Measurements from ENCODE around the gene ARHGEF2.
A peak's percentile ranks its signal among the peaks of the same experiment; 100 is the strongest.

ARHGEF2 gene

GRCh38 chr1:155967341-155968050, 10.9 kb downstream of the ARHGEF2 start:
- Histone ChIP-seq H3K9ac (ENCODE audit: low read length) (no peak overlapping the region), H2BK12ac (ENCODE audit: low read length) (no peak overlapping the region), H3K18ac (ENCODE audit: low read length) (peak overlapping the region; percentile 41), H3K14ac (ENCODE audit: low read length) (no peak overlapping the region), H2BK120ac (ENCODE audit: insufficient read depth, low read length, poor library complexity) (no peak overlapping the region), H3K4me1 (ENCODE audit: control insufficient read depth in 1 of 2, insufficient read depth in 2 of 2, low read length in 2 of 2) (peaks cover 0 to 4% of the 10 kb centered on the region in 2 experiments), H3K4me3 (ENCODE audit: low read depth, low read length) (no peak overlapping the region), H3K79me1 (ENCODE audit: low read length) (no peaks in the 10 kb centered on the region), H3K36me3 (ENCODE audit: control insufficient read depth in 1 of 2, insufficient read depth in 2 of 2, low read length in 2 of 2) (peaks cover 58 to 60% of the 10 kb centered on the region in 2 experiments), H4K8ac (ENCODE audit: low read depth, low read length) (no peak overlapping the region), H3K79me2 (ENCODE audit: control insufficient read depth, insufficient read depth, low read length, poor library complexity) (peaks cover 4% of the 10 kb centered on the region), H3K27ac (ENCODE audit: low read depth, low read length) (no peak overlapping the region), H3K4me2 (ENCODE audit: low read length) (no peak overlapping the region), H2BK5ac (ENCODE audit: low read depth, low read length, poor library complexity) (no peak overlapping the region), H3K23ac (ENCODE audit: low read length) (no peak overlapping the region), H3K9me3 (ENCODE audit: insufficient read depth, low read depth, low read length) (no peaks in the 10 kb centered on the region), H4K12ac (ENCODE audit: low read depth, low read length) (no peak overlapping the region), H2AFZ (ENCODE audit: insufficient read depth, low read length, poor library complexity) (no peak overlapping the region), H2AK5ac (ENCODE audit: low read length) (no peak overlapping the region), H4K91ac (ENCODE audit: low read depth, low read length) (peak overlapping the region; percentile 25), H3K27me3 (ENCODE audit: insufficient read depth, low read length) (no peaks in the 10 kb centered on the region), H3K4ac (ENCODE audit: low read depth, low read length) (no peak overlapping the region)
- DNase-seq: no peak
- no CpG with 5 or more reads among the region's 13 CpGs for WGBS (ENCODE audit: extremely low coverage, insufficient coverage, insufficient read length)

GRCh38 chr1:155966750-155967149, 11.6 kb downstream of the ARHGEF2 start:
- H4K12ac ChIP-seq (ENCODE audit: low read depth, low read length): no peak overlapping the region
- no peak overlapping the region for H3K18ac ChIP-seq (ENCODE audit: low read length)
- no peak overlapping the region for H3K23ac ChIP-seq (ENCODE audit: low read length)
- peaks cover 4% of the 10 kb centered on the region for H3K79me2 ChIP-seq (ENCODE audit: control insufficient read depth, insufficient read depth, low read length, poor library complexity)
- no peak overlapping the region for H2BK12ac ChIP-seq (ENCODE audit: low read length)
- H3K4me3 ChIP-seq (ENCODE audit: low read depth, low read length): no peak overlapping the region
- H2BK120ac ChIP-seq (ENCODE audit: insufficient read depth, low read length, poor library complexity): no peak overlapping the region
- H3K4ac ChIP-seq (ENCODE audit: low read depth, low read length): no peak overlapping the region
- no peak overlapping the region for H3K9ac ChIP-seq (ENCODE audit: low read length)
- H3K27me3 ChIP-seq (ENCODE audit: insufficient read depth, low read length): no peaks in the 10 kb centered on the region
- H3K79me1 ChIP-seq (ENCODE audit: low read length): no peaks in the 10 kb centered on the region
- H4K91ac ChIP-seq (ENCODE audit: low read depth, low read length): no peak overlapping the region
- H3K4me1 ChIP-seq (ENCODE audit: control insufficient read depth in 1 of 2, insufficient read depth in 2 of 2, low read length in 2 of 2): peaks cover 0 to 4% of the 10 kb centered on the region in 2 experiments
- H2AK5ac ChIP-seq (ENCODE audit: low read length): no peak overlapping the region
- DNase-seq: no peak
- H4K8ac ChIP-seq (ENCODE audit: low read depth, low read length): no peak overlapping the region
- no peak overlapping the region for H3K4me2 ChIP-seq (ENCODE audit: low read length)
- H2AFZ ChIP-seq (ENCODE audit: insufficient read depth, low read length, poor library complexity): no peak overlapping the region
- H3K14ac ChIP-seq (ENCODE audit: low read length): no peak overlapping the region
- peaks cover 65 to 67% of the 10 kb centered on the region in 2 experiments for H3K36me3 ChIP-seq (ENCODE audit: control insufficient read depth in 1 of 2, insufficient read depth in 2 of 2, low read length in 2 of 2)
- H2BK5ac ChIP-seq (ENCODE audit: low read depth, low read length, poor library complexity): no peak overlapping the region
- no CpG with 5 or more reads among the region's 7 CpGs for WGBS (ENCODE audit: extremely low coverage, insufficient coverage, insufficient read length)
- H3K27ac ChIP-seq (ENCODE audit: low read depth, low read length): no peak overlapping the region
- no peaks in the 10 kb centered on the region for H3K9me3 ChIP-seq (ENCODE audit: insufficient read depth, low read depth, low read length)

- no peak for DNase-seq
- peaks cover 0 to 4% of the 10 kb centered on the region in 2 experiments for H3K4me1 ChIP-seq (ENCODE audit: control insufficient read depth in 1 of 2, insufficient read depth in 2 of 2, low read length in 2 of 2)
- no CpG with 5 or more reads among the region's 9 CpGs for WGBS (ENCODE audit: extremely low coverage, insufficient coverage, insufficient read length)
- H3K4me2 ChIP-seq (ENCODE audit: low read length): no peak overlapping the region
- H3K18ac ChIP-seq (ENCODE audit: low read length): no peak overlapping the region
- no peak overlapping the region for H4K91ac ChIP-seq (ENCODE audit: low read depth, low read length)
- peaks cover 4% of the 10 kb centered on the region for H3K79me2 ChIP-seq (ENCODE audit: control insufficient read depth, insufficient read depth, low read length, poor library complexity)
- H3K27ac ChIP-seq (ENCODE audit: low read depth, low read length): no peak overlapping the region
- no peak overlapping the region for H2AK5ac ChIP-seq (ENCODE audit: low read length)
- H2BK12ac ChIP-seq (ENCODE audit: low read length): no peak overlapping the region
- no peak overlapping the region for H3K14ac ChIP-seq (ENCODE audit: low read length)
- H4K12ac ChIP-seq (ENCODE audit: low read depth, low read length): no peak overlapping the region
- H3K79me1 ChIP-seq (ENCODE audit: low read length): no peaks in the 10 kb centered on the region
- H4K8ac ChIP-seq (ENCODE audit: low read depth, low read length): no peak overlapping the region
- no peak overlapping the region for H3K4ac ChIP-seq (ENCODE audit: low read depth, low read length)
- no peaks in the 10 kb centered on the region for H3K9me3 ChIP-seq (ENCODE audit: insufficient read depth, low read depth, low read length)
- H2BK120ac ChIP-seq (ENCODE audit: insufficient read depth, low read length, poor library complexity): no peak overlapping the region
- no peak overlapping the region for H2BK5ac ChIP-seq (ENCODE audit: low read depth, low read length, poor library complexity)
- no peak overlapping the region for H2AFZ ChIP-seq (ENCODE audit: insufficient read depth, low read length, poor library complexity)
- H3K27me3 ChIP-seq (ENCODE audit: insufficient read depth, low read length): no peaks in the 10 kb centered on the region
- H3K9ac ChIP-seq (ENCODE audit: low read length): no peak overlapping the region
- no peak overlapping the region for H3K23ac ChIP-seq (ENCODE audit: low read length)
- H3K36me3 ChIP-seq (ENCODE audit: control insufficient read depth in 1 of 2, insufficient read depth in 2 of 2, low read length in 2 of 2): peaks cover 69 to 72% of the 10 kb centered on the region in 2 experiments
- H3K4me3 ChIP-seq (ENCODE audit: low read depth, low read length): no peak overlapping the region
Observed at GRCh38 chr1:155966135-155966534, 12.2 kb downstream of the ARHGEF2 start.

- Histone ChIP-seq H2AFZ (ENCODE audit: insufficient read depth, low read length, poor library complexity) (no peak overlapping the region), H3K36me3 (ENCODE audit: control insufficient read depth in 1 of 2, insufficient read depth in 2 of 2, low read length in 2 of 2) (peaks cover 74 to 81% of the 10 kb centered on the region in 2 experiments), H3K4ac (ENCODE audit: low read depth, low read length) (no peak overlapping the region), H3K4me2 (ENCODE audit: low read length) (no peak overlapping the region), H3K14ac (ENCODE audit: low read length) (no peak overlapping the region), H3K79me1 (ENCODE audit: low read length) (no peaks in the 10 kb centered on the region), H3K18ac (ENCODE audit: low read length) (no peak overlapping the region), H3K27ac (ENCODE audit: low read depth, low read length) (no peak overlapping the region), H3K27me3 (ENCODE audit: insufficient read depth, low read length) (no peaks in the 10 kb centered on the region), H2BK12ac (ENCODE audit: low read length) (no peak overlapping the region), H3K4me1 (ENCODE audit: control insufficient read depth in 1 of 2, insufficient read depth in 2 of 2, low read length in 2 of 2) (no peaks in the 10 kb centered on the region), H4K91ac (ENCODE audit: low read depth, low read length) (no peak overlapping the region), H2AK5ac (ENCODE audit: low read length) (no peak overlapping the region), H4K8ac (ENCODE audit: low read depth, low read length) (no peak overlapping the region), H3K79me2 (ENCODE audit: control insufficient read depth, insufficient read depth, low read length, poor library complexity) (no peaks in the 10 kb centered on the region), H4K12ac (ENCODE audit: low read depth, low read length) (no peak overlapping the region), H3K9ac (ENCODE audit: low read length) (no peak overlapping the region), H2BK120ac (ENCODE audit: insufficient read depth, low read length, poor library complexity) (no peak overlapping the region), H2BK5ac (ENCODE audit: low read depth, low read length, poor library complexity) (no peak overlapping the region), H3K23ac (ENCODE audit: low read length) (no peak overlapping the region), H3K9me3 (ENCODE audit: insufficient read depth, low read depth, low read length) (no peaks in the 10 kb centered on the region), H3K4me3 (ENCODE audit: low read depth, low read length) (no peak overlapping the region)
- DNase-seq: no peak
- no CpG with 5 or more reads among the region's 7 CpGs for WGBS (ENCODE audit: extremely low coverage, insufficient coverage, insufficient read length)
Observed at GRCh38 chr1:155964193-155964592, 14.2 kb downstream of the ARHGEF2 start.

Measured in trophoblast cell (in vitro differentiated cells and primary cell).